B cell (primary cell): ENCODE data around the gene LTBP2. TPM values are rescaled to one million over a fixed set of nuclear protein-coding genes. Genes with fewer than 3 reads are reported as not detected.
A peak's percentile ranks its signal among the peaks of the same experiment; 100 is the strongest.

Source experiments
- ATAC-seq: fragments of 200-7000 bp; cut with Tn5 transposase; one replicate; pipeline ENCODE4 v1.10.0; 2021; ENCODE audit warnings: low read depth, mild to moderate bottlenecking, moderate number of reproducible peaks, moderate library complexity
- CTCF ChIA-PET: fragments of 350-600 bp; sonication (Branson Sonifier 250); formaldehyde crosslinking; loops from one replicate; lab custom pipeline; 2021; ENCODE audit warnings: antibody characterized with exemption, inconsistent platforms; lab: Charles Lee
- POLR2A ChIA-PET: fragments of 350-600 bp; sonication (Branson Sonifier 250); formaldehyde crosslinking; loops from one replicate; lab custom pipeline; 2021; ENCODE audit warnings: antibody characterized with exemption; lab: Charles Lee
- DNase-seq: peaks from one replicate; pipeline ENCODE4 v3.0.0; 2013
- H2AFZ ChIP-seq: 2 replicates; pipeline ENCODE4 v1.6.1; 2012; ENCODE audit warnings: mild to moderate bottlenecking, low read depth, low read length; ENCODE audit not compliant: insufficient read depth, poor library complexity, severe bottlenecking
- H3K27ac ChIP-seq, 2 donors: 1 replicate in 1 of 2; 2 replicates in 1 of 2; pipeline ENCODE4 v1.5.1; 2012 to 2013; ENCODE audit warnings: low read length in 2 of 2, mild to moderate bottlenecking in 2 of 2, moderate library complexity in 1 of 2
- H3K27me3 ChIP-seq, 4 experiments: fragments of 200-600 bp in 1 of 4; sonication (generic) in 1 of 4; replicated peaks in 1 of 4; 1 replicate in 2 of 4; 2 replicates in 2 of 4; pipeline versions ENCODE4 v1.6.1 to v1.7.0; 2013 to 2016; ENCODE audit warnings: low read length in 3 of 4, mild to moderate bottlenecking in 2 of 4, mixed read lengths in 1 of 4, moderate library complexity in 1 of 4; ENCODE audit not compliant: insufficient read depth in 4 of 4, control insufficient read depth in 3 of 4; ENCODE audit errors: control extremely low read depth in 1 of 4
- H3K36me3 ChIP-seq, 2 experiments: replicated peaks in 1 of 2; 1 replicate in 1 of 2; 2 replicates in 1 of 2; pipeline versions ENCODE4 v1.6.1 to v1.7.1; 2013; ENCODE audit warnings: low read length in 1 of 2; ENCODE audit not compliant: insufficient read depth in 2 of 2, control insufficient read depth in 1 of 2; ENCODE audit errors: control extremely low read depth in 1 of 2, extremely low read depth in 1 of 2
- H3K4me1 ChIP-seq, 2 donors: fragments of 200-600 bp in 1 of 2; sonication (generic) in 1 of 2; 1 replicate in 1 of 2; 2 replicates in 1 of 2; pipeline versions ENCODE4 v1.5.1 to v1.6.1; 2013 to 2017; ENCODE audit warnings: low read length in 2 of 2; ENCODE audit not compliant: control insufficient read depth in 2 of 2, insufficient read depth in 2 of 2
- H3K4me2 ChIP-seq: replicated peaks from 2 replicates; pipeline ENCODE3; 2012; ENCODE audit warnings: mild to moderate bottlenecking, low read depth, low read length; ENCODE audit not compliant: poor library complexity, severe bottlenecking
- H3K4me3 ChIP-seq, 5 experiments: fragments of 200-600 bp in 1 of 5; sonication (generic) in 1 of 5; 1 replicate in 3 of 5; 2 replicates in 2 of 5; pipeline versions ENCODE4 v1.5.1 to v1.7.0; 2011 to 2016; ENCODE audit warnings: low read length in 4 of 5, mild to moderate bottlenecking in 4 of 5, low read depth in 2 of 5, control low read depth in 1 of 5, moderate library complexity in 1 of 5; ENCODE audit not compliant: insufficient read depth in 1 of 5; ENCODE audit errors: control extremely low read depth in 1 of 5, extremely low read depth in 1 of 5
- H3K79me2 ChIP-seq: fragments of 200-600 bp; sonication (generic); one replicate; pipeline ENCODE4 v1.6.0; 2016; ENCODE audit warnings: low read length; ENCODE audit not compliant: control insufficient read depth, insufficient read depth
- H3K9ac ChIP-seq: fragments of 200-600 bp; sonication (generic); 2 replicates; pipeline ENCODE4 v1.6.1; 2017; ENCODE audit warnings: mild to moderate bottlenecking, low read length, moderate library complexity
- H3K9me3 ChIP-seq, 3 donors: one replicate each; pipeline versions ENCODE4 v1.6.1 to v1.7.1; 2013; ENCODE audit warnings: low read length in 2 of 3; ENCODE audit not compliant: control insufficient read depth in 2 of 3, insufficient read depth in 1 of 3; ENCODE audit errors: control extremely low read depth in 1 of 3
- H4K20me1 ChIP-seq: 2 replicates; pipeline ENCODE4 v1.6.0; 2012; ENCODE audit warnings: mild to moderate bottlenecking, low read length; ENCODE audit not compliant: insufficient read depth, control insufficient read depth, poor library complexity, severe bottlenecking
- H3K27ac Mint-ChIP-seq: one replicate; pipeline ENCODE4 v1.8.0; 2021; ENCODE audit warnings: mixed read lengths
- H3K27me3 Mint-ChIP-seq: one replicate; pipeline ENCODE4 v1.8.0; 2021; ENCODE audit warnings: mixed read lengths
- H3K4me1 Mint-ChIP-seq: one replicate; pipeline ENCODE4 v1.8.0; 2021; ENCODE audit warnings: mixed read lengths
- H3K4me3 Mint-ChIP-seq: one replicate; pipeline ENCODE4 v1.8.0; 2021; ENCODE audit warnings: mixed read lengths
- H3K9me3 Mint-ChIP-seq: one replicate; pipeline ENCODE4 v1.8.0; 2022; ENCODE audit warnings: mixed read lengths; ENCODE audit not compliant: insufficient read depth
- EZH2 ChIP-seq: IDR thresholded peaks from 2 replicates; pipeline ENCODE4 v1.6.1; 2012; ENCODE audit warnings: borderline replicate concordance, low read depth, mild to moderate bottlenecking, moderate library complexity, low read length; ENCODE audit not compliant: insufficient read depth, poor library complexity, severe bottlenecking
- WGBS: methylation state at CpG from one replicate; pipeline ENCODE4 v1.1.5; 2013; ENCODE audit warnings: missing lambda C conversion rate; ENCODE audit not compliant: insufficient coverage; 5-methylcytosine and 5-hydroxymethylcytosine counted together
- intact Hi-C: fragments of 100-400 bp; cut with micrococcal nuclease; formaldehyde crosslinking; loops from one replicate; pipeline ENCODE4 v1.10.0; 2022
- polyA plus RNA-seq: library from polyadenylated mRNA; depleted of rRNA; stranded (reverse); fragments of >200 nt; gene quantifications from 2 replicates; pipeline ENCODE4 v1.2.3, GENCODE V29; 2012
- total RNA-seq, 2 donors: library from RNA; stranded (reverse); fragments of 120-200 nt in 1 of 2; gene quantifications; 1 replicate in 1 of 2; 2 replicates in 1 of 2; pipeline versions ENCODE4 v1.2.3 to v1.2.4, GENCODE V29; 2013 to 2022
- TF ChIP-seq, protein P1 (sequence below): fragments of 200-600 bp; IDR thresholded peaks from one replicate; pipeline ENCODE4 v1.8.0; 2022; ENCODE audit warnings: antibody characterized with exemption, mild to moderate bottlenecking

Gene LTBP2
- total and polyA plus RNA-seq, 2 donors (not counting 1 experiment from before 2014, with no cell fraction given), result 0.12 to 0.22 TPM

DNA sequence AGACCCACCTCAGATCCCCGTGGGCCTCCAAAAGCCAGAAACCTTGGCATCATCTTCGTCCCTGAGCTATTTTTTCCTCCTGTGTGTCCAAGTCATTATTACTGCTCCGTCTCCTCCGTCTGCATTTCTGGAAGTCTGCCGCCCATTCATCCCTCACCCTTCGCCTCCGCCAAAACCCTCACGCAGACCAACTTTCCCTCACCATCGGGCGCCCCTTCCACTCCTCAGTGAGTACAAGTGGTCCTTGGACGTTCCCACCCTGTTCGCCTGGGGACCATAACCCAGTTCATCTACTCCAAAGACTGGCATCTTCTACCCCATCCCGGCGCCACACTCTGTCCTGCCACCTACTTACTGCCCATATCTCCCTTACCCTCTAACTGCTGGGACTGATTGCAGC is 3.7 kb upstream of the LTBP2 start:
- Mint-ChIP-seq H3K4me3 (no peak overlapping the region), H3K9me3 (no peaks in the 10 kb centered on the region), H3K27me3 (peaks cover 13% of the 10 kb centered on the region), H3K4me1 (peaks cover 55% of the 10 kb centered on the region), H3K27ac (peak overlapping the region; percentile 16)
- no peak for TF ChIP-seq EZH2
- TF ChIP-seq, protein P1, sequence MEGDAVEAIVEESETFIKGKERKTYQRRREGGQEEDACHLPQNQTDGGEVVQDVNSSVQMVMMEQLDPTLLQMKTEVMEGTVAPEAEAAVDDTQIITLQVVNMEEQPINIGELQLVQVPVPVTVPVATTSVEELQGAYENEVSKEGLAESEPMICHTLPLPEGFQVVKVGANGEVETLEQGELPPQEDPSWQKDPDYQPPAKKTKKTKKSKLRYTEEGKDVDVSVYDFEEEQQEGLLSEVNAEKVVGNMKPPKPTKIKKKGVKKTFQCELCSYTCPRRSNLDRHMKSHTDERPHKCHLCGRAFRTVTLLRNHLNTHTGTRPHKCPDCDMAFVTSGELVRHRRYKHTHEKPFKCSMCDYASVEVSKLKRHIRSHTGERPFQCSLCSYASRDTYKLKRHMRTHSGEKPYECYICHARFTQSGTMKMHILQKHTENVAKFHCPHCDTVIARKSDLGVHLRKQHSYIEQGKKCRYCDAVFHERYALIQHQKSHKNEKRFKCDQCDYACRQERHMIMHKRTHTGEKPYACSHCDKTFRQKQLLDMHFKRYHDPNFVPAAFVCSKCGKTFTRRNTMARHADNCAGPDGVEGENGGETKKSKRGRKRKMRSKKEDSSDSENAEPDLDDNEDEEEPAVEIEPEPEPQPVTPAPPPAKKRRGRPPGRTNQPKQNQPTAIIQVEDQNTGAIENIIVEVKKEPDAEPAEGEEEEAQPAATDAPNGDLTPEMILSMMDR, result no peak
- Histone ChIP-seq H3K4me3 (no peak overlapping the region), H3K4me1 (peaks cover 48 to 53% of the 10 kb centered on the region in 2 donors), H3K27me3 (peaks cover 0 to 14% (median 5%) of the 10 kb centered on the region in 4 experiments), H2AFZ (no peak overlapping the region), H3K27ac (no peak overlapping the region), H3K4me2 (no peak overlapping the region), H3K79me2 (no peaks in the 10 kb centered on the region), H3K9ac (no peak overlapping the region), H4K20me1 (no peaks in the 10 kb centered on the region), H3K36me3 (no peaks in the 10 kb centered on the region), H3K9me3 (no peaks in the 10 kb centered on the region)
- CTCF ChIA-PET, result interaction anchor here (0.6 to 1.4 kb wide), 2 partner anchors 245 to 272 kb away, joined by 3 read pairs; no protein-coding TSS in a partner anchor
- 94% methylated on average over 14 of the region's 14 CpGs for WGBS
- intact Hi-C loops, result loop anchor here (10.0 kb wide), 1 partner anchor 449 kb away; the partner anchor contains the start of genes ACYP1 and ZC2HC1C
- DNase-seq (no peak), ATAC-seq (no peak)
- POLR2A ChIA-PET, result interaction anchor here (0.6 kb wide), 1 partner anchor 189 kb away, joined by 3 read pairs; no protein-coding TSS in a partner anchor
